H1 (cell line): Measurements from ENCODE around the gene COL11A1.

Experiments
- BACH1 ChIP-seq: IDR thresholded peaks from 2 replicates; pipeline ENCODE4 v1.6.1; 2012; ENCODE audit warnings: low read length, improper control_type of control experiment
- EZH2 ChIP-seq: fragments of 200-600 bp; sonication (generic); IDR thresholded peaks from 2 replicates; pipeline ENCODE4 v1.7.1; 2012; ENCODE audit warnings: low read depth, mild to moderate bottlenecking, moderate library complexity, low read length, inconsistent platforms; ENCODE audit not compliant: severe bottlenecking
- GABPA ChIP-seq: IDR thresholded peaks from 2 replicates; pipeline ENCODE4 v1.6.1; 2011; ENCODE audit warnings: mild to moderate bottlenecking, low read length, moderate library complexity, borderline replicate concordance; ENCODE audit not compliant: insufficient read depth
- HDAC6 ChIP-seq: IDR thresholded peaks from one replicate; pipeline ENCODE4 v1.7.1; 2012; ENCODE audit warnings: low read depth, mild to moderate bottlenecking, inconsistent platforms, low read length, moderate library complexity
- JUN ChIP-seq: IDR thresholded peaks from 2 replicates; pipeline ENCODE4 v1.6.1; 2011; ENCODE audit warnings: low read depth, mild to moderate bottlenecking, improper control_type of control experiment, low read length
- PHF8 ChIP-seq: fragments of 200-600 bp; sonication (generic); conservative IDR thresholded peaks from 2 replicates; pipeline ENCODE4 v1.7.1; 2012; ENCODE audit warnings: low read depth, mild to moderate bottlenecking, inconsistent platforms, low read length, moderate library complexity
- POLR2A ChIP-seq, 2 experiments: IDR thresholded peaks; 1 replicate in 1 of 2; 2 replicates in 1 of 2; pipeline ENCODE4 v1.6.1; 2011; ENCODE audit warnings: low read depth in 2 of 2, low read length in 2 of 2, mild to moderate bottlenecking in 2 of 2; ENCODE audit errors: control extremely low read depth in 1 of 2
- POLR2AphosphoS5 ChIP-seq: IDR thresholded peaks from 2 replicates; pipeline ENCODE4 v1.6.1; 2011; ENCODE audit warnings: low read depth, low read length
- RAD21 ChIP-seq, 2 experiments: IDR thresholded peaks in 1 of 2; conservative IDR thresholded peaks in 1 of 2; 2 replicates each; pipeline ENCODE4 v1.6.1; 2011; ENCODE audit warnings: low read depth in 2 of 2, low read length in 2 of 2, improper control_type of control experiment in 1 of 2, inconsistent platforms in 1 of 2, mild to moderate bottlenecking in 1 of 2, moderate library complexity in 1 of 2
- RFX5 ChIP-seq: IDR thresholded peaks from 2 replicates; pipeline ENCODE4 v1.6.1; 2011; ENCODE audit warnings: low read depth, low read length, improper control_type of control experiment, borderline replicate concordance
- SIN3A ChIP-seq, 2 experiments: IDR thresholded peaks in 1 of 2; conservative IDR thresholded peaks in 1 of 2; 2 replicates each; pipeline ENCODE4 v1.6.1; 2011 to 2012; ENCODE audit warnings: low read length in 2 of 2, improper control_type of control experiment in 1 of 2, low read depth in 1 of 2, mild to moderate bottlenecking in 1 of 2
- TF ChIP-seq, protein P1 (sequence below), 3 experiments: IDR thresholded peaks; 1 replicate in 2 of 3; 2 replicates in 1 of 3; pipeline versions ENCODE4 v1.5.1 to v1.6.1; 2011; ENCODE audit warnings: low read length in 3 of 3, mild to moderate bottlenecking in 3 of 3, inconsistent platforms in 2 of 3, low read depth in 1 of 3, moderate library complexity in 1 of 3; ENCODE audit not compliant: insufficient read depth in 1 of 3; ENCODE audit errors: control extremely low read depth in 1 of 3
- TF ChIP-seq, protein P2 (sequence below): IDR thresholded peaks from 2 replicates; pipeline ENCODE4 v1.6.1; 2011; ENCODE audit warnings: low read length, improper control_type of control experiment
- TF ChIP-seq, protein P3 (sequence below): IDR thresholded peaks from 2 replicates; pipeline ENCODE4 v1.6.1; 2012; ENCODE audit warnings: low read length, inconsistent platforms

DNA sequence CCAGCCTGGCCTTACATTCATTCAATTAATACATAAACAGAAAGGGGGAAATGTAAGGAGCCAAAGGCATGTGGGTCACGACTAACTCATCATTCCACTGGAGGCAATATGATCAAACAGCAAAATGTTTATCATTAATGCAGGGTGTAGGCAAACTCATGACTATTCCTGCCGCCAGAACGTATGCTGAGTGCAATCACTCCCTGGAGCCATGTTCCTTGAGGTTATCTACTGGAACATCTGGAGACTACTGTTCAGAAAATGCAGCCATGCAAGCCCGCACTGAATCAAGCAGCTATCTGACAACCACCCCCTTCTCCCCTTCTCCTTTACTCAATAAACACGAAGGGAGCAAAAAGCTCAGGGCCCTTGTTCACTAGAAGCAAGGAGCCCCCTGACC, 267.6 kb downstream of the COL11A1 start:
- TF ChIP-seq SIN3A (conservative IDR thresholded peaks at IDR 0.05 in 1 of 2, IDR thresholded peaks at IDR 0.05 in 1 of 2; ENCODE audit: low read depth in 1 of 2, low read length in 2 of 2): no peak
- TF ChIP-seq, protein P1, sequence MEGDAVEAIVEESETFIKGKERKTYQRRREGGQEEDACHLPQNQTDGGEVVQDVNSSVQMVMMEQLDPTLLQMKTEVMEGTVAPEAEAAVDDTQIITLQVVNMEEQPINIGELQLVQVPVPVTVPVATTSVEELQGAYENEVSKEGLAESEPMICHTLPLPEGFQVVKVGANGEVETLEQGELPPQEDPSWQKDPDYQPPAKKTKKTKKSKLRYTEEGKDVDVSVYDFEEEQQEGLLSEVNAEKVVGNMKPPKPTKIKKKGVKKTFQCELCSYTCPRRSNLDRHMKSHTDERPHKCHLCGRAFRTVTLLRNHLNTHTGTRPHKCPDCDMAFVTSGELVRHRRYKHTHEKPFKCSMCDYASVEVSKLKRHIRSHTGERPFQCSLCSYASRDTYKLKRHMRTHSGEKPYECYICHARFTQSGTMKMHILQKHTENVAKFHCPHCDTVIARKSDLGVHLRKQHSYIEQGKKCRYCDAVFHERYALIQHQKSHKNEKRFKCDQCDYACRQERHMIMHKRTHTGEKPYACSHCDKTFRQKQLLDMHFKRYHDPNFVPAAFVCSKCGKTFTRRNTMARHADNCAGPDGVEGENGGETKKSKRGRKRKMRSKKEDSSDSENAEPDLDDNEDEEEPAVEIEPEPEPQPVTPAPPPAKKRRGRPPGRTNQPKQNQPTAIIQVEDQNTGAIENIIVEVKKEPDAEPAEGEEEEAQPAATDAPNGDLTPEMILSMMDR (IDR thresholded peaks at IDR 0.05; ENCODE audit: control extremely low read depth in 1 of 3, insufficient read depth in 1 of 3, low read depth in 1 of 3, low read length in 3 of 3): no peak
- no peak for TF ChIP-seq HDAC6
- no peak for TF ChIP-seq EZH2
- TF ChIP-seq GABPA: no peak
- TF ChIP-seq, protein P2, sequence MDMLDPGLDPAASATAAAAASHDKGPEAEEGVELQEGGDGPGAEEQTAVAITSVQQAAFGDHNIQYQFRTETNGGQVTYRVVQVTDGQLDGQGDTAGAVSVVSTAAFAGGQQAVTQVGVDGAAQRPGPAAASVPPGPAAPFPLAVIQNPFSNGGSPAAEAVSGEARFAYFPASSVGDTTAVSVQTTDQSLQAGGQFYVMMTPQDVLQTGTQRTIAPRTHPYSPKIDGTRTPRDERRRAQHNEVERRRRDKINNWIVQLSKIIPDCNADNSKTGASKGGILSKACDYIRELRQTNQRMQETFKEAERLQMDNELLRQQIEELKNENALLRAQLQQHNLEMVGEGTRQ: no peak
- no peak for TF ChIP-seq POLR2AphosphoS5
- TF ChIP-seq JUN: no peak
- TF ChIP-seq RAD21 (IDR thresholded peaks at IDR 0.05 in 1 of 2, conservative IDR thresholded peaks at IDR 0.05 in 1 of 2; ENCODE audit: low read depth in 2 of 2, low read length in 2 of 2): no peak
- TF ChIP-seq, protein P3, sequence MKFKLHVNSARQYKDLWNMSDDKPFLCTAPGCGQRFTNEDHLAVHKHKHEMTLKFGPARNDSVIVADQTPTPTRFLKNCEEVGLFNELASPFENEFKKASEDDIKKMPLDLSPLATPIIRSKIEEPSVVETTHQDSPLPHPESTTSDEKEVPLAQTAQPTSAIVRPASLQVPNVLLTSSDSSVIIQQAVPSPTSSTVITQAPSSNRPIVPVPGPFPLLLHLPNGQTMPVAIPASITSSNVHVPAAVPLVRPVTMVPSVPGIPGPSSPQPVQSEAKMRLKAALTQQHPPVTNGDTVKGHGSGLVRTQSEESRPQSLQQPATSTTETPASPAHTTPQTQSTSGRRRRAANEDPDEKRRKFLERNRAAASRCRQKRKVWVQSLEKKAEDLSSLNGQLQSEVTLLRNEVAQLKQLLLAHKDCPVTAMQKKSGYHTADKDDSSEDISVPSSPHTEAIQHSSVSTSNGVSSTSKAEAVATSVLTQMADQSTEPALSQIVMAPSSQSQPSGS: no peak
- no peak for TF ChIP-seq RFX5
- no peak for TF ChIP-seq BACH1
- no peak for TF ChIP-seq PHF8
- TF ChIP-seq POLR2A (IDR thresholded peaks at IDR 0.05; ENCODE audit: control extremely low read depth in 1 of 2, low read depth in 2 of 2, low read length in 2 of 2): no peak
